K562 (cell line): ENCODE measurements around the gene TMEM176B. TPM values are rescaled to one million over a fixed set of nuclear protein-coding genes. Genes with fewer than 3 reads are reported as not detected.

Experiments used
- ETV1 ChIP-seq: fragments of 450-650 bp; conservative IDR thresholded peaks from 2 replicates; pipeline ENCODE4 v1.6.1; 2016; ENCODE audit warnings: missing genetic modification characterization, control low read depth, low read depth, missing compliant biosample characterization
- JUNB ChIP-seq: fragments of 450-650 bp; formaldehyde crosslinking; conservative IDR thresholded peaks from 2 replicates; pipeline ENCODE4 v1.4.0; 2020; ENCODE audit warnings: mild to moderate bottlenecking
- KLF10 ChIP-seq: fragments of 250-450 bp; sonication (Bioruptor Pico); IDR thresholded peaks from 2 replicates; pipeline ENCODE4 v1.6.1; 2021; ENCODE audit warnings: matching md5 sums
- MIER1 ChIP-seq: fragments of 450-650 bp; IDR thresholded peaks from 2 replicates; pipeline ENCODE4 v1.6.1; 2016; ENCODE audit warnings: antibody characterized with exemption, mild to moderate bottlenecking, low read depth
- MNT ChIP-seq, 2 experiments: fragments of 450-650 bp; conservative IDR thresholded peaks; 2 replicates each; pipeline ENCODE4 v1.6.1; 2017; ENCODE audit warnings: mild to moderate bottlenecking in 2 of 2, moderate library complexity in 2 of 2
- NCOA6 ChIP-seq: fragments of 450-650 bp; IDR thresholded peaks from 2 replicates; pipeline ENCODE4 v1.6.1; 2017; ENCODE audit warnings: mild to moderate bottlenecking
- NUFIP1 ChIP-seq: fragments of 450-650 bp; IDR thresholded peaks from 2 replicates; pipeline ENCODE4 v1.6.1; 2018; ENCODE audit not compliant: partially characterized antibody
- POLR2A ChIP-seq: fragments of 450-650 bp; conservative IDR thresholded peaks from 2 replicates; pipeline ENCODE4 v1.6.1; 2016
- SAFB ChIP-seq: fragments of 200-400 bp; formaldehyde crosslinking; IDR thresholded peaks from 2 replicates; pipeline ENCODE4 v1.6.1; 2017; ENCODE audit warnings: low read depth, low read length, borderline replicate concordance
- TBL1XR1 ChIP-seq, 2 experiments: IDR thresholded peaks; 2 replicates each; pipeline ENCODE4 v1.6.1; 2012; ENCODE audit warnings: improper control_type of control experiment in 2 of 2, low read length in 2 of 2, mild to moderate bottlenecking in 1 of 2
- TGIF2 ChIP-seq: sonication (generic); formaldehyde crosslinking; IDR thresholded peaks from 2 replicates; pipeline ENCODE4 v1.8.1; 2022; ENCODE audit warnings: mild to moderate bottlenecking, missing genetic modification reagents, moderate library complexity
- ZEB2 ChIP-seq: fragments of 450-650 bp; IDR thresholded peaks from 2 replicates; pipeline ENCODE4 v1.6.1; 2016
- ZNF644 ChIP-seq: fragments of 200-800 bp; sonication (Bioruptor generic); IDR thresholded peaks from 2 replicates; pipeline ENCODE4 v1.6.1; 2016; ENCODE audit warnings: low read depth, missing genetic modification characterization, missing compliant biosample characterization
- polyA plus RNA-seq, 8 experiments: library from polyadenylated mRNA; depleted of rRNA in 4 of 8; stranded (reverse) in 5 of 8; unstranded in 3 of 8; fragments of >200 nt; fragmentation: Nextera tagmentation in 2 of 8; fragmentation: Illumina TruSeq in 1 of 8; extraction: Ambion mirVana in 2 of 8; extraction: Trizol in 1 of 8; gene quantifications; 2 replicates each; pipeline versions ENCODE4 v1.2.1 to v1.2.3, GENCODE V29; 2011 to 2014; ENCODE audit warnings: inconsistent platforms in 1 of 8, missing spikeins in 1 of 8
- total RNA-seq, 7 experiments: library from RNA; depleted of rRNA in 6 of 7; stranded (reverse); fragments of >200 nt in 6 of 7; fragmentation: Illumina TruSeq in 2 of 7; extraction: Trizol in 2 of 7; gene quantifications; 2 replicates each; pipeline versions ENCODE4 v1.2.1 to v1.2.3, GENCODE V29; 2011 to 2021; ENCODE audit warnings: low replicate concordance in 1 of 7
- TF ChIP-seq, protein P1 (sequence below), 2 experiments: fragments of 450-650 bp; formaldehyde crosslinking in 1 of 2; IDR thresholded peaks; 2 replicates each; pipeline versions ENCODE4 v1.4.0 to v1.6.1; 2014 to 2020; ENCODE audit warnings: mild to moderate bottlenecking in 2 of 2, borderline replicate concordance in 1 of 2, low read depth in 1 of 2
- TF ChIP-seq, protein P2 (sequence below), 2 experiments: IDR thresholded peaks; 2 replicates each; pipeline ENCODE4 v1.6.1; 2012; ENCODE audit warnings: improper control_type of control experiment in 2 of 2, low read depth in 2 of 2, low read length in 2 of 2, borderline replicate concordance in 1 of 2

The TMEM176B gene
- total and polyA plus RNA-seq, 9 of the 15 experiments (the other 6 are each of a cell fraction or from before 2014, with no cell fraction given), result 0.19 to 0.60 TPM; not detected in 7

DNA sequence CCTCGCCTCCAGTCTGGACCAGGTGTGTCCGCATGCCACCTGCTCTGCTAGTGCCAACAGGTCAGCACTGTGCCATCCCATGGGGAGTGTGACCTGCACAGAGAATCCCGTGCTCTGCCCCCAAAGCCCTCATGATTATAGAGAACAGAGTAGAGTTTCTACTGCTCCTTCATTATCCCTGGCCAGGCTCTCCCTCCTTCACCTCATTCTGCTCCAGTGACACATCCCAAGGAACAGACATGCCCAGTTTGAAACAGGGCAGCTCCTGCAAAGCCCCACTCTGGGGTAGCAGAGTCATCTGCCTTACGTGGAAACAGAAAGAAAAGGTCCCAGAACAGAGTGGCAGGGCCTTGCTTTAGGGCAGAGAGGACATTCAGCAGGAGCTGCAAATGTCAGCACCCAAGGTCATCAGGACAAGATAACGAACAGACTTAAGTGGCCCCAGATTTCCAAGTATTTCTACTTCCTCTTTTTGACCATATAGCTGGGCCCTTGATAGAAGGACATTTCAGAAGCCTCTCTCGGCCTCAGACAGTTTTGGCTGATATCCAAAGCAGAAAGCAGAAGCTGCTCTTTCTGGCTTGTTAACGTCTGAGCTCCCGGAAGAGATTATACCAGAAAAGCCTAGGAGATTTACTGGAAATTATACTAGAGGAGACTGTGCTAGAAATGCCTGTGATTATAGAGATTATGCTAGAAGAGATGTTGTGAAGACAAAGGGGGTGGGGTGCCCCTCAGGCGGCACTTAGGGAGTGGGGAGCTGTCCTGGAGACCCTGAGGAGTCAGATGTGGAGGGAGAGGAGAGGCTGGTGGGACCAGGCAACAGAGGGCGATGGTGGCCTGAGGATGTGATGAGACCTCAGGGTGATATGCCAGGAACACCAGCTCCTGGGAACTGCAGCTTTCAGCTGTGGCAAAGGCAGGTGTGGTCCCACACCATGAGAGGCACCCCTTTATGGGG is 12.6 kb downstream of the TMEM176B start (continued):
- TF ChIP-seq, protein P1, sequence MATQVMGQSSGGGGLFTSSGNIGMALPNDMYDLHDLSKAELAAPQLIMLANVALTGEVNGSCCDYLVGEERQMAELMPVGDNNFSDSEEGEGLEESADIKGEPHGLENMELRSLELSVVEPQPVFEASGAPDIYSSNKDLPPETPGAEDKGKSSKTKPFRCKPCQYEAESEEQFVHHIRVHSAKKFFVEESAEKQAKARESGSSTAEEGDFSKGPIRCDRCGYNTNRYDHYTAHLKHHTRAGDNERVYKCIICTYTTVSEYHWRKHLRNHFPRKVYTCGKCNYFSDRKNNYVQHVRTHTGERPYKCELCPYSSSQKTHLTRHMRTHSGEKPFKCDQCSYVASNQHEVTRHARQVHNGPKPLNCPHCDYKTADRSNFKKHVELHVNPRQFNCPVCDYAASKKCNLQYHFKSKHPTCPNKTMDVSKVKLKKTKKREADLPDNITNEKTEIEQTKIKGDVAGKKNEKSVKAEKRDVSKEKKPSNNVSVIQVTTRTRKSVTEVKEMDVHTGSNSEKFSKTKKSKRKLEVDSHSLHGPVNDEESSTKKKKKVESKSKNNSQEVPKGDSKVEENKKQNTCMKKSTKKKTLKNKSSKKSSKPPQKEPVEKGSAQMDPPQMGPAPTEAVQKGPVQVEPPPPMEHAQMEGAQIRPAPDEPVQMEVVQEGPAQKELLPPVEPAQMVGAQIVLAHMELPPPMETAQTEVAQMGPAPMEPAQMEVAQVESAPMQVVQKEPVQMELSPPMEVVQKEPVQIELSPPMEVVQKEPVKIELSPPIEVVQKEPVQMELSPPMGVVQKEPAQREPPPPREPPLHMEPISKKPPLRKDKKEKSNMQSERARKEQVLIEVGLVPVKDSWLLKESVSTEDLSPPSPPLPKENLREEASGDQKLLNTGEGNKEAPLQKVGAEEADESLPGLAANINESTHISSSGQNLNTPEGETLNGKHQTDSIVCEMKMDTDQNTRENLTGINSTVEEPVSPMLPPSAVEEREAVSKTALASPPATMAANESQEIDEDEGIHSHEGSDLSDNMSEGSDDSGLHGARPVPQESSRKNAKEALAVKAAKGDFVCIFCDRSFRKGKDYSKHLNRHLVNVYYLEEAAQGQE (IDR thresholded peaks at IDR 0.05; ENCODE audit: borderline replicate concordance), result peak; percentile 60; the same call in 1 of the 2 replicates
- TF ChIP-seq, protein P1 (CRISPR knock-in tag; IDR thresholded peaks at IDR 0.05; ENCODE audit: low read depth), result 0 out of 2 replicates have a peak, but pooled peaks have one; percentile 18
- TF ChIP-seq MNT (conservative IDR thresholded peaks at IDR 0.05), result no peak; a peak in 1 of 4 replicates
- TF ChIP-seq MIER1, result no peak
- no peak for TF ChIP-seq SAFB
- no peak for TF ChIP-seq TGIF2 (CRISPR knock-in tag)
- no peak for TF ChIP-seq NCOA6
- TF ChIP-seq ETV1 (tag), result peak; percentile 72
- no peak for TF ChIP-seq JUNB
- no peak for TF ChIP-seq KLF10
- TF ChIP-seq TBL1XR1 (IDR thresholded peaks at IDR 0.05; ENCODE audit: low read length in 2 of 2), result peak in 1 of 2 experiments; percentile 86; a peak in 2 of 4 replicates
- TF ChIP-seq POLR2A, result no peak
- TF ChIP-seq, protein P2, sequence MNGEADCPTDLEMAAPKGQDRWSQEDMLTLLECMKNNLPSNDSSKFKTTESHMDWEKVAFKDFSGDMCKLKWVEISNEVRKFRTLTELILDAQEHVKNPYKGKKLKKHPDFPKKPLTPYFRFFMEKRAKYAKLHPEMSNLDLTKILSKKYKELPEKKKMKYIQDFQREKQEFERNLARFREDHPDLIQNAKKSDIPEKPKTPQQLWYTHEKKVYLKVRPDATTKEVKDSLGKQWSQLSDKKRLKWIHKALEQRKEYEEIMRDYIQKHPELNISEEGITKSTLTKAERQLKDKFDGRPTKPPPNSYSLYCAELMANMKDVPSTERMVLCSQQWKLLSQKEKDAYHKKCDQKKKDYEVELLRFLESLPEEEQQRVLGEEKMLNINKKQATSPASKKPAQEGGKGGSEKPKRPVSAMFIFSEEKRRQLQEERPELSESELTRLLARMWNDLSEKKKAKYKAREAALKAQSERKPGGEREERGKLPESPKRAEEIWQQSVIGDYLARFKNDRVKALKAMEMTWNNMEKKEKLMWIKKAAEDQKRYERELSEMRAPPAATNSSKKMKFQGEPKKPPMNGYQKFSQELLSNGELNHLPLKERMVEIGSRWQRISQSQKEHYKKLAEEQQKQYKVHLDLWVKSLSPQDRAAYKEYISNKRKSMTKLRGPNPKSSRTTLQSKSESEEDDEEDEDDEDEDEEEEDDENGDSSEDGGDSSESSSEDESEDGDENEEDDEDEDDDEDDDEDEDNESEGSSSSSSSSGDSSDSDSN (IDR thresholded peaks at IDR 0.05; ENCODE audit: borderline replicate concordance in 1 of 2, low read depth in 2 of 2, low read length in 2 of 2), result no peak
- peak; percentile 57; the same call in 1 of the 2 replicates for TF ChIP-seq ZNF644
- peak; percentile 86 for TF ChIP-seq ZEB2
- no peak for TF ChIP-seq NUFIP1
